HepG2 (cell line): ENCODE measurements around the gene IFRD1. TPM values are rescaled to one million over a fixed set of nuclear protein-coding genes. Genes with fewer than 3 reads are reported as not detected.
A peak's percentile ranks its signal among the peaks of the same experiment; 100 is the strongest.

Experiments used
- ARNT2 ChIP-seq: sonication (generic); formaldehyde crosslinking; IDR thresholded peaks from 2 replicates; pipeline ENCODE4 v1.8.0; 2022; ENCODE audit warnings: mild to moderate bottlenecking, low read depth, missing genetic modification reagents, moderate library complexity
- CAMTA2 ChIP-seq: sonication (generic); formaldehyde crosslinking; IDR thresholded peaks from 2 replicates; pipeline ENCODE4 v1.4.0; 2020; ENCODE audit warnings: mild to moderate bottlenecking, missing genetic modification reagents, borderline replicate concordance
- CBFB ChIP-seq: sonication (generic); formaldehyde crosslinking; IDR thresholded peaks from 2 replicates; pipeline ENCODE4 v1.4.0; 2020; ENCODE audit warnings: missing genetic modification reagents
- POLR2G ChIP-seq: fragments of 200-400 bp; formaldehyde crosslinking; IDR thresholded peaks from 2 replicates; pipeline ENCODE4 v1.6.1; 2018; ENCODE audit warnings: mild to moderate bottlenecking, low read depth, low read length, moderate library complexity
- ZNF572 ChIP-seq: sonication (generic); formaldehyde crosslinking; IDR thresholded peaks from 2 replicates; pipeline ENCODE4 v1.5.1; 2020; ENCODE audit warnings: mild to moderate bottlenecking, missing genetic modification reagents
- ZNF652 ChIP-seq: IDR thresholded peaks from 2 replicates; pipeline ENCODE4 v1.6.1; 2016; ENCODE audit warnings: low read depth, borderline replicate concordance
- polyA plus RNA-seq, 8 experiments: library from polyadenylated mRNA; depleted of rRNA in 3 of 8; stranded (reverse) in 7 of 8; unstranded in 1 of 8; fragments of >200 nt; fragmentation: Illumina TruSeq in 4 of 8; extraction: Trizol in 4 of 8; gene quantifications; 2 replicates each; pipeline versions ENCODE4 v1.2.1 to v1.2.3, GENCODE V29; 2011 to 2016; ENCODE audit warnings: low read depth in 4 of 8, missing spikeins in 1 of 8, mixed read lengths in 1 of 8; ENCODE audit not compliant: insufficient read depth in 1 of 8
- total RNA-seq, 5 experiments: library from RNA; depleted of rRNA; stranded (reverse); fragments of >200 nt; fragmentation: Illumina TruSeq; extraction: Trizol; gene quantifications; 2 replicates each; pipeline ENCODE4 v1.2.3, GENCODE V29; 2016; ENCODE audit warnings: low read depth in 1 of 5
- TF ChIP-seq, protein P1 (sequence below): sonication (generic); formaldehyde crosslinking; IDR thresholded peaks from 2 replicates; pipeline ENCODE4 v1.4.0; 2020; ENCODE audit warnings: low read depth, mild to moderate bottlenecking, missing genetic modification reagents
- TF ChIP-seq, protein P2 (sequence below): sonication (generic); formaldehyde crosslinking; IDR thresholded peaks from 2 replicates; pipeline ENCODE4 v1.4.0; 2020; ENCODE audit warnings: missing genetic modification reagents
- TF ChIP-seq, protein P3 (sequence below): sonication (generic); formaldehyde crosslinking; conservative IDR thresholded peaks from 2 replicates; pipeline ENCODE4 v1.8.1; 2023; ENCODE audit warnings: missing genetic modification reagents
- TF ChIP-seq, protein P4 (sequence below): IDR thresholded peaks from 2 replicates; pipeline ENCODE4 v1.6.1; 2012; ENCODE audit warnings: low read depth, low read length, improper control_type of control experiment
- TF ChIP-seq, protein P5 (sequence below), 2 experiments: sonication (generic) in 1 of 2; formaldehyde crosslinking in 1 of 2; IDR thresholded peaks; 2 replicates each; pipeline versions ENCODE4 v1.4.0 to v1.6.1; 2016 to 2020; ENCODE audit warnings: borderline replicate concordance in 1 of 2, low read depth in 1 of 2, mild to moderate bottlenecking in 1 of 2, missing genetic modification reagents in 1 of 2
- TF ChIP-seq, protein P6 (sequence below): sonication (generic); formaldehyde crosslinking; IDR thresholded peaks from 2 replicates; pipeline ENCODE4 v1.5.0; 2020; ENCODE audit warnings: missing genetic modification reagents

IFRD1 gene
- total and polyA plus RNA-seq, 2 of the 13 experiments (the other 11 are each of a cell fraction or from before 2014, with no cell fraction given), result 50.9 to 55.5 TPM

DNA sequence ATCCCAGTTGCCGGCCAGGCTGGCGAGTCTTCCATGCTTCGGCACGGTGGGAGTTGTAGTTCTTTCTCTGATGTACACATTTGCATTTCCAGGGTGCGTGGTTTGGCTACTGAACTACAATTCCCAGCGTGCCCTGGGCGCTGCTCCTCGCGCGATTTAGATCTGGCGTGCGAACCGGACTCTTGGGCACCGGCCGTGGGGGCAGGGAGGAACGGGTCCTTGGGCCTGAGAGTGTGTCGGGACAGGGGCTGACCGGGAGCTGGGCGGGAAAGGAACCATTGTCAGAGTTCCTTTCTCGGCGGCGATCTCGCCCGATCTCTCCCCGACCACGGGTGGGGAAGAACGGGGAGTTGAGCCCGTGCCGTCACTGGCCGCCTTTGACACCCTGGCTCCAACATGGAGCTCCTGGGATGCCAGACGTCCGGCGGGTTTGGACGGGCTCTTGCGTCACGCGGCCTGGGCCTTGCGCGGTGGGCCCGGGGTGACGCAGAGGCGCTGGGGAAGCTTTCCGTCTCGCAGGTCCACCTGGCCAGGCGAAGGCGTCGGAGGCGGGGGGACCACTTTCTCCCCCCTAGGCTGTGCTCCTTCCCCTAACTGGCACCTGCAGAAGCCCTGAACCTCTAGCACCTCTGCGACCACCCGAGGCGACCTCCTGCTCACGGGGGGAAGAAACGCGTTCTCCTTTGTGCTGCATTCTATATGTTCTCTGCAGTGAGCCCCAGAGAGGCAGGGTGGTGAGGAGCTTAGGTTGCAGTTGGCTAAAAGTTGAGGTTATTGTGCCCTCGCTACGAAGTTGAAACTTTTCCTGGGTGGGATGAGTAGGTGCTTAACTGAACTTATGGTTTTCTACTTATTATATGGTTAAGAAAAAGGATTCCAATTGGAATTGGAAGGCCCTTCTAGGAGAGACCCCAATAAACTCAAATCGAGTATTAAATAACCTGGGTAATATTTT lies 824 bp downstream of the IFRD1 start (continued):
- TF ChIP-seq CAMTA2 (CRISPR knock-in tag) (no peak), ARNT2 (CRISPR knock-in tag) (peak; percentile 99), ZNF652 (CRISPR knock-in tag) (no peak), CBFB (CRISPR knock-in tag) (peak; percentile 29; the same call in 1 of the 2 replicates), POLR2G (no peak), ZNF572 (CRISPR knock-in tag) (no peak)
- TF ChIP-seq, protein P1, sequence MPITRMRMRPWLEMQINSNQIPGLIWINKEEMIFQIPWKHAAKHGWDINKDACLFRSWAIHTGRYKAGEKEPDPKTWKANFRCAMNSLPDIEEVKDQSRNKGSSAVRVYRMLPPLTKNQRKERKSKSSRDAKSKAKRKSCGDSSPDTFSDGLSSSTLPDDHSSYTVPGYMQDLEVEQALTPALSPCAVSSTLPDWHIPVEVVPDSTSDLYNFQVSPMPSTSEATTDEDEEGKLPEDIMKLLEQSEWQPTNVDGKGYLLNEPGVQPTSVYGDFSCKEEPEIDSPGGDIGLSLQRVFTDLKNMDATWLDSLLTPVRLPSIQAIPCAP (CRISPR knock-in tag), result no peak
- TF ChIP-seq, protein P2, sequence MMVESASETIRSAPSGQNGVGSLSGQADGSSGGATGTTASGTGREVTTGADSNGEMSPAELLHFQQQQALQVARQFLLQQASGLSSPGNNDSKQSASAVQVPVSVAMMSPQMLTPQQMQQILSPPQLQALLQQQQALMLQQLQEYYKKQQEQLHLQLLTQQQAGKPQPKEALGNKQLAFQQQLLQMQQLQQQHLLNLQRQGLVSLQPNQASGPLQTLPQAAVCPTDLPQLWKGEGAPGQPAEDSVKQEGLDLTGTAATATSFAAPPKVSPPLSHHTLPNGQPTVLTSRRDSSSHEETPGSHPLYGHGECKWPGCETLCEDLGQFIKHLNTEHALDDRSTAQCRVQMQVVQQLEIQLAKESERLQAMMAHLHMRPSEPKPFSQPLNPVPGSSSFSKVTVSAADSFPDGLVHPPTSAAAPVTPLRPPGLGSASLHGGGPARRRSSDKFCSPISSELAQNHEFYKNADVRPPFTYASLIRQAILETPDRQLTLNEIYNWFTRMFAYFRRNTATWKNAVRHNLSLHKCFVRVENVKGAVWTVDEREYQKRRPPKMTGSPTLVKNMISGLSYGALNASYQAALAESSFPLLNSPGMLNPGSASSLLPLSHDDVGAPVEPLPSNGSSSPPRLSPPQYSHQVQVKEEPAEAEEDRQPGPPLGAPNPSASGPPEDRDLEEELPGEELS (CRISPR knock-in tag), result peak; percentile 38; the same call in 1 of the 2 replicates
- TF ChIP-seq, protein P3, sequence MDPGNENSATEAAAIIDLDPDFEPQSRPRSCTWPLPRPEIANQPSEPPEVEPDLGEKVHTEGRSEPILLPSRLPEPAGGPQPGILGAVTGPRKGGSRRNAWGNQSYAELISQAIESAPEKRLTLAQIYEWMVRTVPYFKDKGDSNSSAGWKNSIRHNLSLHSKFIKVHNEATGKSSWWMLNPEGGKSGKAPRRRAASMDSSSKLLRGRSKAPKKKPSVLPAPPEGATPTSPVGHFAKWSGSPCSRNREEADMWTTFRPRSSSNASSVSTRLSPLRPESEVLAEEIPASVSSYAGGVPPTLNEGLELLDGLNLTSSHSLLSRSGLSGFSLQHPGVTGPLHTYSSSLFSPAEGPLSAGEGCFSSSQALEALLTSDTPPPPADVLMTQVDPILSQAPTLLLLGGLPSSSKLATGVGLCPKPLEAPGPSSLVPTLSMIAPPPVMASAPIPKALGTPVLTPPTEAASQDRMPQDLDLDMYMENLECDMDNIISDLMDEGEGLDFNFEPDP (CRISPR knock-in tag), result peak; percentile 97; the same call in 1 of the 2 replicates
- TF ChIP-seq, protein P4, sequence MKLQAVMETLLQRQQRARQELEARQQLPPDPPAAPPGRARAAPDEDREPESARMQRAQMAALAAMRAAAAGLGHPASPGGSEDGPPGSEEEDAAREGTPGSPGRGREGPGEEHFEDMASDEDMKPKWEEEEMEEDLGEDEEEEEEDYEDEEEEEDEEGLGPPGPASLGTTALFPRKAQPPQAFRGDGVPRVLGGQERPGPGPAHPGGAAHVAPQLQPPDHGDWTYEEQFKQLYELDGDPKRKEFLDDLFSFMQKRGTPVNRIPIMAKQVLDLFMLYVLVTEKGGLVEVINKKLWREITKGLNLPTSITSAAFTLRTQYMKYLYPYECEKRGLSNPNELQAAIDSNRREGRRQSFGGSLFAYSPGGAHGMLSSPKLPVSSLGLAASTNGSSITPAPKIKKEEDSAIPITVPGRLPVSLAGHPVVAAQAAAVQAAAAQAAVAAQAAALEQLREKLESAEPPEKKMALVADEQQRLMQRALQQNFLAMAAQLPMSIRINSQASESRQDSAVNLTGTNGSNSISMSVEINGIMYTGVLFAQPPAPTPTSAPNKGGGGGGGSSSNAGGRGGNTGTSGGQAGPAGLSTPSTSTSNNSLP, result no peak
- TF ChIP-seq, protein P5, sequence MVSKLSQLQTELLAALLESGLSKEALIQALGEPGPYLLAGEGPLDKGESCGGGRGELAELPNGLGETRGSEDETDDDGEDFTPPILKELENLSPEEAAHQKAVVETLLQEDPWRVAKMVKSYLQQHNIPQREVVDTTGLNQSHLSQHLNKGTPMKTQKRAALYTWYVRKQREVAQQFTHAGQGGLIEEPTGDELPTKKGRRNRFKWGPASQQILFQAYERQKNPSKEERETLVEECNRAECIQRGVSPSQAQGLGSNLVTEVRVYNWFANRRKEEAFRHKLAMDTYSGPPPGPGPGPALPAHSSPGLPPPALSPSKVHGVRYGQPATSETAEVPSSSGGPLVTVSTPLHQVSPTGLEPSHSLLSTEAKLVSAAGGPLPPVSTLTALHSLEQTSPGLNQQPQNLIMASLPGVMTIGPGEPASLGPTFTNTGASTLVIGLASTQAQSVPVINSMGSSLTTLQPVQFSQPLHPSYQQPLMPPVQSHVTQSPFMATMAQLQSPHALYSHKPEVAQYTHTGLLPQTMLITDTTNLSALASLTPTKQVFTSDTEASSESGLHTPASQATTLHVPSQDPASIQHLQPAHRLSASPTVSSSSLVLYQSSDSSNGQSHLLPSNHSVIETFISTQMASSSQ (IDR thresholded peaks at IDR 0.05; ENCODE audit: low read depth), result peak; percentile 19; the same call in 1 of the 2 replicates
- TF ChIP-seq, protein P5 (CRISPR knock-in tag; IDR thresholded peaks at IDR 0.05; ENCODE audit: borderline replicate concordance), result no peak; the same call in 1 of the 2 replicates
- TF ChIP-seq, protein P6, sequence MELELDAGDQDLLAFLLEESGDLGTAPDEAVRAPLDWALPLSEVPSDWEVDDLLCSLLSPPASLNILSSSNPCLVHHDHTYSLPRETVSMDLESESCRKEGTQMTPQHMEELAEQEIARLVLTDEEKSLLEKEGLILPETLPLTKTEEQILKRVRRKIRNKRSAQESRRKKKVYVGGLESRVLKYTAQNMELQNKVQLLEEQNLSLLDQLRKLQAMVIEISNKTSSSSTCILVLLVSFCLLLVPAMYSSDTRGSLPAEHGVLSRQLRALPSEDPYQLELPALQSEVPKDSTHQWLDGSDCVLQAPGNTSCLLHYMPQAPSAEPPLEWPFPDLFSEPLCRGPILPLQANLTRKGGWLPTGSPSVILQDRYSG (CRISPR knock-in tag), result no peak
